ENCODE measurements around the gene AP1M2.

AP1M2 gene

GRCh38 chr19:10593148-10593547 lies 6.0 kb upstream of the AP1M2 start:
- Histone ChIP-seq H3K4me2 (ENCODE audit: low read depth, low read length, poor library complexity, severe bottlenecking) (no peak overlapping the region), H3K9ac (ENCODE audit: low read length) (no peak overlapping the region)

GRCh38 chr19:10587839-10588150 lies 683 bp upstream of the AP1M2 start:
- Histone ChIP-seq H3K9ac (ENCODE audit: low read length) (no peak overlapping the region), H2AFZ (ENCODE audit: low read depth, low read length, severe bottlenecking) (no peak overlapping the region), H3K4me2 (ENCODE audit: low read depth, low read length, poor library complexity, severe bottlenecking) (no peak overlapping the region), H3K27ac (ENCODE audit: low read depth, low read length) (no peak overlapping the region), H3K79me2 (ENCODE audit: insufficient read depth, low read length) (no peaks in the 10 kb centered on the region), H3K27me3 (ENCODE audit: low read length) (no peaks in the 10 kb centered on the region), H3F3A (ENCODE audit: insufficient read depth) (no peaks in the 10 kb centered on the region), H3K9me2 (replicated peaks; ENCODE audit: insufficient read depth, low read length) (no peaks in the 10 kb centered on the region), H3K36me3 (ENCODE audit: low read length) (no peaks in the 10 kb centered on the region), H3K4me3 (ENCODE audit: insufficient read depth, low read length, poor library complexity, severe bottlenecking) (no peak overlapping the region), H4K20me1 (ENCODE audit: low read depth, low read length) (no peaks in the 10 kb centered on the region), H3K9me3 (ENCODE audit: insufficient read depth, low read length) (no peaks in the 10 kb centered on the region)
- TF ChIP-seq EZH2phosphoT487 (conservative IDR thresholded peaks at IDR 0.05; ENCODE audit: low read length) = no peak
- no peak for TF ChIP-seq CTCF (IDR thresholded peaks at IDR 0.05; ENCODE audit: insufficient read depth, low read length, poor library complexity, severe bottlenecking)

More at GRCh38 chr19:10593148-10593547, 6.0 kb upstream of the AP1M2 start:
- H4K20me1 ChIP-seq (ENCODE audit: low read depth, low read length) = no peaks in the 10 kb centered on the region
- TF ChIP-seq CTCF (IDR thresholded peaks at IDR 0.05; ENCODE audit: insufficient read depth, low read length, poor library complexity, severe bottlenecking) (no peak), EZH2phosphoT487 (conservative IDR thresholded peaks at IDR 0.05; ENCODE audit: low read length) (no peak)
- H3K4me3 ChIP-seq (ENCODE audit: insufficient read depth, low read length, poor library complexity, severe bottlenecking) = no peak overlapping the region
- no peak overlapping the region for H2AFZ ChIP-seq (ENCODE audit: low read depth, low read length, severe bottlenecking)
- no peaks in the 10 kb centered on the region for H3K27me3 ChIP-seq (ENCODE audit: low read length)
- no peak overlapping the region for H3K27ac ChIP-seq (ENCODE audit: low read depth, low read length)
- no peaks in the 10 kb centered on the region for H3K9me2 ChIP-seq (replicated peaks; ENCODE audit: insufficient read depth, low read length)
- H3K9me3 ChIP-seq (ENCODE audit: insufficient read depth, low read length) = no peaks in the 10 kb centered on the region
- H3K36me3 ChIP-seq (ENCODE audit: low read length) = no peaks in the 10 kb centered on the region
- H3K79me2 ChIP-seq (ENCODE audit: insufficient read depth, low read length) = no peaks in the 10 kb centered on the region
- no peaks in the 10 kb centered on the region for H3F3A ChIP-seq (ENCODE audit: insufficient read depth)

- no peaks in the 10 kb centered on the region for H3K27me3 ChIP-seq (ENCODE audit: low read length)
- no peak overlapping the region for H3K9ac ChIP-seq (ENCODE audit: low read length)
- H3K4me3 ChIP-seq (ENCODE audit: insufficient read depth, low read length, poor library complexity, severe bottlenecking) = no peak overlapping the region
- H3F3A ChIP-seq (ENCODE audit: insufficient read depth) = no peaks in the 10 kb centered on the region
- H3K4me2 ChIP-seq (ENCODE audit: low read depth, low read length, poor library complexity, severe bottlenecking) = no peak overlapping the region
- H3K79me2 ChIP-seq (ENCODE audit: insufficient read depth, low read length) = no peaks in the 10 kb centered on the region
- H3K9me2 ChIP-seq (replicated peaks; ENCODE audit: insufficient read depth, low read length) = no peaks in the 10 kb centered on the region
- no peaks in the 10 kb centered on the region for H3K36me3 ChIP-seq (ENCODE audit: low read length)
- no peaks in the 10 kb centered on the region for H4K20me1 ChIP-seq (ENCODE audit: low read depth, low read length)
- no peak overlapping the region for H3K27ac ChIP-seq (ENCODE audit: low read depth, low read length)
- H2AFZ ChIP-seq (ENCODE audit: low read depth, low read length, severe bottlenecking) = no peak overlapping the region
- TF ChIP-seq EZH2phosphoT487 (conservative IDR thresholded peaks at IDR 0.05; ENCODE audit: low read length) (no peak), CTCF (IDR thresholded peaks at IDR 0.05; ENCODE audit: insufficient read depth, low read length, poor library complexity, severe bottlenecking) (no peak)
- H3K9me3 ChIP-seq (ENCODE audit: insufficient read depth, low read length) = no peaks in the 10 kb centered on the region
Observed at GRCh38 chr19:10586396-10586795, 716 bp downstream of the AP1M2 start.

Data from SU-DHL-6 (cell line).